ENCODE data around the gene RSBN1L.

The RSBN1L gene

DNA sequence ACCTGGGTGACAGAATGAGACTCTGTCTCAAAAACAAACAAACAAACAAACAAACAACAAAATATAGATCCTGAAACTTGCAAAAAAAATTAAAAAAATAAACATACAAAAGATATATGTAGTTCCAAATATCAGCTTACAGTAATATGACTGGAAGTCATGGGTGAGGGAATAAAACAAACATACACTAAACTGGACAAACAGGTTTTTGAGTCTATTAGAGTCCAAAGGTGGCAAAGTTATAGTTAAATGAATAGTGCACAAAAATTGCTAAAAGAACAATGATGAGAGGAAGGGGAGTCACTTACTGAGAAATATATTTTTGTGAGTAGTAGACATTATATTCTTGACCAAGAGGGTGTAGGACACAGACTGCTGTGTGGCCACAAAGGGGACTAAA lies 16.7 kb upstream of the RSBN1L start:
- Histone ChIP-seq H3K36me3 (ENCODE audit: insufficient read depth, low read length) (no peaks in the 10 kb centered on the region), H4K20me1 (ENCODE audit: insufficient read depth, low read length, poor library complexity, severe bottlenecking) (no peaks in the 10 kb centered on the region), H3K27me3 (ENCODE audit: insufficient read depth, low read length, poor library complexity, severe bottlenecking) (no peaks in the 10 kb centered on the region), H2AFZ (ENCODE audit: low read length) (no peak overlapping the region), H3K9me2 (replicated peaks; ENCODE audit: low read depth, low read length) (no peaks in the 10 kb centered on the region), H3K9me3 (ENCODE audit: insufficient read depth, low read depth, low read length) (no peaks in the 10 kb centered on the region), H3K4me2 (ENCODE audit: low read depth, low read length, poor library complexity, severe bottlenecking) (no peak overlapping the region), H3K4me1 (ENCODE audit: insufficient read depth, low read length, poor library complexity, severe bottlenecking) (no peaks in the 10 kb centered on the region), H3K79me2 (ENCODE audit: insufficient read depth, low read length) (no peaks in the 10 kb centered on the region), H3K4me3 (ENCODE audit: low read length, poor library complexity, severe bottlenecking) (no peak overlapping the region), H3F3A (ENCODE audit: low read depth) (no peaks in the 10 kb centered on the region), H3K9ac (ENCODE audit: low read depth, low read length, poor library complexity, severe bottlenecking) (no peak overlapping the region)
- no peak for TF ChIP-seq EZH2phosphoT487 (IDR thresholded peaks at IDR 0.05; ENCODE audit: borderline replicate concordance)
- TF ChIP-seq, protein P1, sequence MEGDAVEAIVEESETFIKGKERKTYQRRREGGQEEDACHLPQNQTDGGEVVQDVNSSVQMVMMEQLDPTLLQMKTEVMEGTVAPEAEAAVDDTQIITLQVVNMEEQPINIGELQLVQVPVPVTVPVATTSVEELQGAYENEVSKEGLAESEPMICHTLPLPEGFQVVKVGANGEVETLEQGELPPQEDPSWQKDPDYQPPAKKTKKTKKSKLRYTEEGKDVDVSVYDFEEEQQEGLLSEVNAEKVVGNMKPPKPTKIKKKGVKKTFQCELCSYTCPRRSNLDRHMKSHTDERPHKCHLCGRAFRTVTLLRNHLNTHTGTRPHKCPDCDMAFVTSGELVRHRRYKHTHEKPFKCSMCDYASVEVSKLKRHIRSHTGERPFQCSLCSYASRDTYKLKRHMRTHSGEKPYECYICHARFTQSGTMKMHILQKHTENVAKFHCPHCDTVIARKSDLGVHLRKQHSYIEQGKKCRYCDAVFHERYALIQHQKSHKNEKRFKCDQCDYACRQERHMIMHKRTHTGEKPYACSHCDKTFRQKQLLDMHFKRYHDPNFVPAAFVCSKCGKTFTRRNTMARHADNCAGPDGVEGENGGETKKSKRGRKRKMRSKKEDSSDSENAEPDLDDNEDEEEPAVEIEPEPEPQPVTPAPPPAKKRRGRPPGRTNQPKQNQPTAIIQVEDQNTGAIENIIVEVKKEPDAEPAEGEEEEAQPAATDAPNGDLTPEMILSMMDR (conservative IDR thresholded peaks at IDR 0.05; ENCODE audit: low read length) = no peak

DNA sequence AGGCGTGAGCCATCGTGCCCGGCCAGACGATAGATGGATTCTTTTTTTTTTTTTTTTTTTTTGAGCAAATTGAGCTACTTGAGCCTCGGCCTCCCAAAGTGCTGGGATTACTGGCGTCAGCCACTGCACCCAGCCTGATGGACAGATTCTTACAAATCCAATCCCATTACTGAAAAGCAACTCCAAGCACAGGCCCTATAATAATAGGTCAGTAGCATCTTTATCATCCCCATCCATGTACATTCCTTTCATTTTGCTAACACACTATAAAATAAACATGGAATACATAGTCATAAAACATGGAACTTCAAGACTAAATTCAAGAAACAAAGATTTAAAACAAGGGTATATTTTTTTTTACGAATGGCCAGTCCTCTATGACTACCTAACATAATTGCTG lies 16.0 kb upstream of the RSBN1L start:
- no peak for TF ChIP-seq EZH2phosphoT487 (IDR thresholded peaks at IDR 0.05; ENCODE audit: borderline replicate concordance)
- TF ChIP-seq, protein P1 (conservative IDR thresholded peaks at IDR 0.05; ENCODE audit: low read length) = no peak
- Histone ChIP-seq H3K79me2 (ENCODE audit: insufficient read depth, low read length) (no peaks in the 10 kb centered on the region), H3K9ac (ENCODE audit: low read depth, low read length, poor library complexity, severe bottlenecking) (no peak overlapping the region), H4K20me1 (ENCODE audit: insufficient read depth, low read length, poor library complexity, severe bottlenecking) (no peaks in the 10 kb centered on the region), H3K36me3 (ENCODE audit: insufficient read depth, low read length) (no peaks in the 10 kb centered on the region), H3F3A (ENCODE audit: low read depth) (no peaks in the 10 kb centered on the region), H3K9me3 (ENCODE audit: insufficient read depth, low read depth, low read length) (no peaks in the 10 kb centered on the region), H3K27me3 (ENCODE audit: insufficient read depth, low read length, poor library complexity, severe bottlenecking) (no peaks in the 10 kb centered on the region), H3K4me2 (ENCODE audit: low read depth, low read length, poor library complexity, severe bottlenecking) (no peak overlapping the region), H3K4me1 (ENCODE audit: insufficient read depth, low read length, poor library complexity, severe bottlenecking) (peaks cover 4% of the 10 kb centered on the region), H3K9me2 (replicated peaks; ENCODE audit: low read depth, low read length) (no peaks in the 10 kb centered on the region), H2AFZ (ENCODE audit: low read length) (no peak overlapping the region), H3K4me3 (ENCODE audit: low read length, poor library complexity, severe bottlenecking) (no peak overlapping the region)

DNA sequence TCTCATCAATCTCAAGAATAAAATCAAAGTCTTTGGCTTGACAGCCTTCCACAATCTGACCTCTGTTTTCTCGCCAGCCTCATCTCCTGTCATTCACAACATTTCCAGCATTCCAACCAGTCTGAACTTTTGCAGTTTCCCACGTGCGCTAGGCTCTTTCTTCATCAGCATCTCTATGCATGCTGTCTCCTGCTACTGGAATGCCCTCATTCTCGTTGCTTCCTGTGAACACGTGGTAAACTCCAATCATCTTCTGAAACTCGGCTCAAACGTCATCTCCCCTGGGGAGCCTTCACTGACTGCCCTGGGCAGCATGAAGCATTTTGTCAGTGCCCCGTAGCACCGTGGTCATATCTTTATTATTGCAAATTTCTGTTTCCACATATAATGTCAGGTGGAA lies 12.2 kb upstream of the RSBN1L start:
- no peaks in the 10 kb centered on the region for H3K9me3 ChIP-seq (ENCODE audit: insufficient read depth, low read depth, low read length)
- H2AFZ ChIP-seq (ENCODE audit: low read length) = no peak overlapping the region
- no peaks in the 10 kb centered on the region for H3K9me2 ChIP-seq (replicated peaks; ENCODE audit: low read depth, low read length)
- no peaks in the 10 kb centered on the region for H3F3A ChIP-seq (ENCODE audit: low read depth)
- no peak overlapping the region for H3K4me3 ChIP-seq (ENCODE audit: low read length, poor library complexity, severe bottlenecking)
- no peaks in the 10 kb centered on the region for H3K79me2 ChIP-seq (ENCODE audit: insufficient read depth, low read length)
- no peak for TF ChIP-seq EZH2phosphoT487 (IDR thresholded peaks at IDR 0.05; ENCODE audit: borderline replicate concordance)
- TF ChIP-seq, protein P1 (conservative IDR thresholded peaks at IDR 0.05; ENCODE audit: low read length) = no peak
- peaks cover 4% of the 10 kb centered on the region for H4K20me1 ChIP-seq (ENCODE audit: insufficient read depth, low read length, poor library complexity, severe bottlenecking)
- no peaks in the 10 kb centered on the region for H3K27me3 ChIP-seq (ENCODE audit: insufficient read depth, low read length, poor library complexity, severe bottlenecking)
- no peaks in the 10 kb centered on the region for H3K36me3 ChIP-seq (ENCODE audit: insufficient read depth, low read length)
- peaks cover 28% of the 10 kb centered on the region for H3K4me1 ChIP-seq (ENCODE audit: insufficient read depth, low read length, poor library complexity, severe bottlenecking)
- H3K4me2 ChIP-seq (ENCODE audit: low read depth, low read length, poor library complexity, severe bottlenecking) = no peak overlapping the region
- H3K9ac ChIP-seq (ENCODE audit: low read depth, low read length, poor library complexity, severe bottlenecking) = no peak overlapping the region
